Measurements from ENCODE around the gene MYH16. TPM values are rescaled to one million over a fixed set of nuclear protein-coding genes. Genes with fewer than 3 reads are reported as not detected.

MYH16 gene
- polyA plus RNA-seq, 1 donor (not counting 4 experiments of a cell fraction or from before 2014, with no cell fraction given): 0.69 TPM

DNA sequence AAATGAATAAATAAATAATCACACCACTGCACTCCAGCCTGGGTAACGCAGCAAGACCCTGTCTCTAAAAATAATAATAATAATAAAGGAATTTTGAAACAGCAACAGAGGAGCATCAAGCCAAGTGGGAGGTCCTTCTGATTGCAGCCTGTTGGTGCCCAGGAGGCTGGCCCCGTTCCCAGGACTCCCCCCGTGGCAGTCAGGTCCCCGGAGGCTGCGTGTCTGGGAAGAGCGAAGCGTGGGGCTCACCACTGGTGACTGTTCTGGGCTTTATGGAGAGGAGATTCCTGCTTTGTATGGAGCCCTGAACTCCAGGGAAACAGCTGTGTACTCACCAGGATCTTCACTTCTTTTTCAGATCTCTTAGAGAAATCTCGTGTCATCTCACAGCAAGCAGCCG lies 19.3 kb upstream of the MYH16 start:
- dilution Hi-C loops (cut with MboI; ENCODE audit: extremely low pct_ligation_motif_present, low sequenced_read_pairs): no loop called here
- TF ChIP-seq EZH2 (IDR thresholded peaks at IDR 0.05; ENCODE audit: low read length): no peak
- TF ChIP-seq, protein P1, sequence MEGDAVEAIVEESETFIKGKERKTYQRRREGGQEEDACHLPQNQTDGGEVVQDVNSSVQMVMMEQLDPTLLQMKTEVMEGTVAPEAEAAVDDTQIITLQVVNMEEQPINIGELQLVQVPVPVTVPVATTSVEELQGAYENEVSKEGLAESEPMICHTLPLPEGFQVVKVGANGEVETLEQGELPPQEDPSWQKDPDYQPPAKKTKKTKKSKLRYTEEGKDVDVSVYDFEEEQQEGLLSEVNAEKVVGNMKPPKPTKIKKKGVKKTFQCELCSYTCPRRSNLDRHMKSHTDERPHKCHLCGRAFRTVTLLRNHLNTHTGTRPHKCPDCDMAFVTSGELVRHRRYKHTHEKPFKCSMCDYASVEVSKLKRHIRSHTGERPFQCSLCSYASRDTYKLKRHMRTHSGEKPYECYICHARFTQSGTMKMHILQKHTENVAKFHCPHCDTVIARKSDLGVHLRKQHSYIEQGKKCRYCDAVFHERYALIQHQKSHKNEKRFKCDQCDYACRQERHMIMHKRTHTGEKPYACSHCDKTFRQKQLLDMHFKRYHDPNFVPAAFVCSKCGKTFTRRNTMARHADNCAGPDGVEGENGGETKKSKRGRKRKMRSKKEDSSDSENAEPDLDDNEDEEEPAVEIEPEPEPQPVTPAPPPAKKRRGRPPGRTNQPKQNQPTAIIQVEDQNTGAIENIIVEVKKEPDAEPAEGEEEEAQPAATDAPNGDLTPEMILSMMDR (optimal IDR thresholded peaks at IDR 0.05 in 1 of 3, IDR thresholded peaks at IDR 0.05 in 1 of 3, conservative IDR thresholded peaks at IDR 0.05 in 1 of 3; ENCODE audit: extremely low read depth in 1 of 3, insufficient read depth in 2 of 3, low read length in 3 of 3): no peak

DNA sequence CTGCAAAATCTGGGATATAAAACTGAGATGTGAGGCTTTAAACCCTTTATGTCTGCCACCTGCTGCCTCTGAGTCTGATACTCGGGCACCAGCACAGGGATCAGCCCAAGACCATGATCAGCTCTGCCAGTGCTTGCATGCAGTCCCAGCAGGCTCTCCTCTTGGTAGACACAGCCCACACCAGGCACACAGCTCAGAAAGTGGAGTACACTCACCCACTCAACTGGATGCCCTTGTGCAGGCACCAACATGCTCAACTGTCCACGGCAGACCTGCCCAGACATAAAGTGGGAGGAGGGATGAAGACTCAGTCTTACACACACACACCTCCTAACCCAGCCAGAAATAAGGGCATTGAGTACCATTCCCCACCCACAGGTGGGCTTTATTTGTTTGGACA lies 18.2 kb upstream of the MYH16 start:
- Histone ChIP-seq H3K9me3 (ENCODE audit: control insufficient read depth, low read depth, low read length) (no peaks in the 10 kb centered on the region), H3K79me2 (ENCODE audit: control insufficient read depth, insufficient read depth, low read length) (no peaks in the 10 kb centered on the region), H3K27ac (ENCODE audit: control insufficient read depth, insufficient read depth, low read length) (no peak overlapping the region), H3K4me3 (ENCODE audit: control insufficient read depth in 2 of 3, extremely low read depth in 1 of 3, insufficient read depth in 2 of 3, low read depth in 1 of 3, low read length in 3 of 3) (no peak overlapping the region), H3K9me1 (ENCODE audit: control insufficient read depth, extremely low read depth, insufficient read depth, low read length) (no peaks in the 10 kb centered on the region), H3K9ac (ENCODE audit: control insufficient read depth, extremely low read depth, insufficient read depth, low read length) (no peak overlapping the region), H3K4me2 (ENCODE audit: control insufficient read depth, extremely low read depth, insufficient read depth, low read depth, low read length) (peak overlapping the region; percentile 41), H3K4me1 (ENCODE audit: control insufficient read depth, extremely low read depth, insufficient read depth, low read length) (peaks cover 7% of the 10 kb centered on the region), H4K20me1 (ENCODE audit: control insufficient read depth, extremely low read depth, insufficient read depth, low read length) (no peaks in the 10 kb centered on the region), H2AFZ (ENCODE audit: control insufficient read depth, low read length) (no peak overlapping the region), H3K36me3 (ENCODE audit: control insufficient read depth in 2 of 2, extremely low read depth in 1 of 2, insufficient read depth in 2 of 2, low read length in 2 of 2) (no peaks in the 10 kb centered on the region), H3K27me3 (ENCODE audit: control insufficient read depth, extremely low read depth, insufficient read depth, low read length) (no peaks in the 10 kb centered on the region)
- dilution Hi-C loops (cut with MboI; ENCODE audit: extremely low pct_ligation_motif_present, low sequenced_read_pairs): no loop called here
- TF ChIP-seq, protein P1 (optimal IDR thresholded peaks at IDR 0.05 in 1 of 3, IDR thresholded peaks at IDR 0.05 in 1 of 3, conservative IDR thresholded peaks at IDR 0.05 in 1 of 3; ENCODE audit: extremely low read depth in 1 of 3, insufficient read depth in 2 of 3, low read length in 3 of 3): no peak
- no peak for TF ChIP-seq EZH2 (IDR thresholded peaks at IDR 0.05; ENCODE audit: low read length)
- peak; percentile 99 for FAIRE-seq
- DNase-seq (ENCODE audit: low read depth, low spot score): peak; percentile 78

More for the DNA sequence above, 19.3 kb upstream of the MYH16 start:
- FAIRE-seq (no peak), DNase-seq (ENCODE audit: low read depth, low spot score) (no peak)
- Histone ChIP-seq H3K9me1 (ENCODE audit: control insufficient read depth, extremely low read depth, insufficient read depth, low read length) (no peaks in the 10 kb centered on the region), H3K4me3 (ENCODE audit: control insufficient read depth in 2 of 3, extremely low read depth in 1 of 3, insufficient read depth in 2 of 3, low read depth in 1 of 3, low read length in 3 of 3) (no peak overlapping the region), H3K36me3 (ENCODE audit: control insufficient read depth in 2 of 2, extremely low read depth in 1 of 2, insufficient read depth in 2 of 2, low read length in 2 of 2) (no peaks in the 10 kb centered on the region), H3K4me1 (ENCODE audit: control insufficient read depth, extremely low read depth, insufficient read depth, low read length) (peaks cover 7% of the 10 kb centered on the region), H3K27ac (ENCODE audit: control insufficient read depth, insufficient read depth, low read length) (no peak overlapping the region), H3K9me3 (ENCODE audit: control insufficient read depth, low read depth, low read length) (no peaks in the 10 kb centered on the region), H3K27me3 (ENCODE audit: control insufficient read depth, extremely low read depth, insufficient read depth, low read length) (no peaks in the 10 kb centered on the region), H3K79me2 (ENCODE audit: control insufficient read depth, insufficient read depth, low read length) (no peaks in the 10 kb centered on the region), H3K4me2 (ENCODE audit: control insufficient read depth, extremely low read depth, insufficient read depth, low read depth, low read length) (no peak overlapping the region), H2AFZ (ENCODE audit: control insufficient read depth, low read length) (no peak overlapping the region), H3K9ac (ENCODE audit: control insufficient read depth, extremely low read depth, insufficient read depth, low read length) (no peak overlapping the region), H4K20me1 (ENCODE audit: control insufficient read depth, extremely low read depth, insufficient read depth, low read length) (no peaks in the 10 kb centered on the region)
